Lower leg skin (tissue), 4 donors: ENCODE results near the gene TRAP1. TPM values are rescaled to one million over a fixed set of nuclear protein-coding genes. Genes with fewer than 3 reads are reported as not detected.
A peak's percentile ranks its signal among the peaks of the same experiment; 100 is the strongest.

ENCODE experiments used
- DNase-seq, 2 donors: peaks; one replicate each; pipeline ENCODE4 v3.0.0-alpha.2; 2019; ENCODE audit warnings: low spot score in 2 of 2
- H3K4me3 ChIP-seq: fragments of 200-600 bp; sonication (generic); 2 replicates; pipeline ENCODE4 v1.5.1; 2017; ENCODE audit warnings: mild to moderate bottlenecking, low read depth; ENCODE audit not compliant: poor library complexity, severe bottlenecking
- CTCF ChIP-seq, 3 donors: fragments of 450-650 bp; IDR thresholded peaks; one replicate each; pipeline ENCODE4 v1.5.1; 2016; ENCODE audit warnings: antibody characterized with exemption in 3 of 3, mild to moderate bottlenecking in 3 of 3, moderate library complexity in 2 of 3
- POLR2A ChIP-seq, 2 donors: fragments of 450-650 bp; IDR thresholded peaks; one replicate each; pipeline ENCODE4 v1.6.1; 2016 to 2017; ENCODE audit warnings: antibody characterized with exemption in 2 of 2, mild to moderate bottlenecking in 1 of 2, moderate library complexity in 1 of 2
- WGBS, 2 donors: methylation state at CpG; one replicate each; pipeline ENCODE4 v1.1.5; 2018; 5-methylcytosine and 5-hydroxymethylcytosine counted together
- intact Hi-C: fragments of 100-400 bp; cut with DNase I; formaldehyde crosslinking; loops from one replicate; pipeline ENCODE4 v1.15.0; 2023; ENCODE audit warnings: low total_unique reads
- total RNA-seq, 4 donors: library from RNA; depleted of rRNA; stranded (reverse); fragments of >200 nt; gene quantifications; one replicate each; pipeline ENCODE4 v1.1.0, GENCODE V29; 2016

TRAP1 gene
- total RNA-seq, 4 donors from 2014 or later: 56.2 to 94.1 (median 67.4) TPM

GRCh38 chr16:3694051-3694450 is 23.3 kb downstream of the TRAP1 start:
- DNase-seq: no peak
- TF ChIP-seq CTCF (IDR thresholded peaks at IDR 0.05): no peak
- TF ChIP-seq POLR2A (IDR thresholded peaks at IDR 0.05): no peak
- intact Hi-C loops: loop anchor here (10.0 kb wide), 1 partner anchor 191 kb away; the partner anchor contains the start of gene CREBBP
- WGBS, 2 donors: 91 to 92% methylated on average over 9 of the region's 9 CpGs
- no peak overlapping the region for H3K4me3 ChIP-seq

DNA sequence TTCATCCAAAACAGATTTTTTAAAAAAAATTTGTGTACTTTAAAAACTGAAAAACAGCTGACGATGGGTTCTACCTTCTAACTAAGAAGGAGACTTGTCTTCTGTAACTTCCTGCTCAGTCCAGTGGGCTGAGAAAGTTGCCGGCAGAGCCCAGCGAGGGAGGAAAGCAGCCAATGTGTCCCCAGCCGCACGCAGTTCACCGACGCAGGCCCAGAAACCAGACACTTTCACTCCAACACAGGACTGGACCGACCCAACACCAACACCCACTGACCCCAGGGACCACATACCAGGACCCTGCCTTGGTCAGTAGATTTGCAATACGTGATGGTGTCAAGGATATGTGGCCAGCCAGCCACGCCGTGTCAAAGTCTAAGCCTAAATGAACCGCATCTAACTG is 25.6 kb downstream of the TRAP1 start:
- intact Hi-C loops: loop anchor here (10.0 kb wide), 1 partner anchor 193 kb away; the partner anchor contains the start of gene CREBBP
- no peak for DNase-seq
- H3K4me3 ChIP-seq: no peak overlapping the region
- TF ChIP-seq POLR2A (IDR thresholded peaks at IDR 0.05) (no peak), CTCF (IDR thresholded peaks at IDR 0.05) (no peak)
- 65 to 75% methylated on average over 12 of the region's 12 CpGs for WGBS, 2 donors

GRCh38 chr16:3690980-3691720 is 26.2 kb downstream of the TRAP1 start:
- 56 to 60% methylated on average over 19 of the region's 19 CpGs for WGBS, 2 donors
- no peak overlapping the region for H3K4me3 ChIP-seq
- TF ChIP-seq CTCF (IDR thresholded peaks at IDR 0.05) (no peak), POLR2A (IDR thresholded peaks at IDR 0.05) (no peak)
- peak; percentile 71 to 90 for DNase-seq
- intact Hi-C loops: loop anchor here (10.0 kb wide), 1 partner anchor 194 kb away; the partner anchor contains the start of gene CREBBP

DNA sequence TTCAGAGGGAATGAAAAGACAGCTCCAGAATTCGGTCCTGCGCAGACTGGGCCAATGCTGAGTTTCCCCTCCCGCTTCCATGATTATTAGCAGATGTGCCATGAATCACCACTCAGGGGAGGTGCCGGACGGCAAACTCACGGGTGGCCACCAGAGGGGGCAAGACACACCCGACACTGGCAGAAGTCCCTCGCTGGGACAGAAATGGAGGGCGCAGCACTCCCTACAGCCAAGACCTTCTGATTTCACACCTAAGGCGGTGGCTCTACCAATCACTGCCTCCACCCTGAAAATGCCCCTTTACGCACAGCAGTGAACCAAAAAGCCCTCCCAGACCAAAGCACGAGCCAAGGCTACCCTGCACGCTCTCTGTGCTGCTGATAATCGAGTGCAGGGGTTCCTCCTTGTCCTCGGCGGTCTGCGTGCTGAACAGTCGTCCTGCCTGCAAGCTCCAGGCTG is 26.8 kb downstream of the TRAP1 start:
- peak; percentile 89 to 98 for DNase-seq
- WGBS, 2 donors: 3 to 9% methylated on average over 17 to 18 of the region's 18 CpGs
- intact Hi-C loops: loop anchor here (10.0 kb wide), 1 partner anchor 194 kb away; the partner anchor contains the start of gene CREBBP
- no peak overlapping the region for H3K4me3 ChIP-seq
- TF ChIP-seq POLR2A (IDR thresholded peaks at IDR 0.05) (no peak), CTCF (IDR thresholded peaks at IDR 0.05) (peak in 1 of 3 donors; percentile 83)

DNA sequence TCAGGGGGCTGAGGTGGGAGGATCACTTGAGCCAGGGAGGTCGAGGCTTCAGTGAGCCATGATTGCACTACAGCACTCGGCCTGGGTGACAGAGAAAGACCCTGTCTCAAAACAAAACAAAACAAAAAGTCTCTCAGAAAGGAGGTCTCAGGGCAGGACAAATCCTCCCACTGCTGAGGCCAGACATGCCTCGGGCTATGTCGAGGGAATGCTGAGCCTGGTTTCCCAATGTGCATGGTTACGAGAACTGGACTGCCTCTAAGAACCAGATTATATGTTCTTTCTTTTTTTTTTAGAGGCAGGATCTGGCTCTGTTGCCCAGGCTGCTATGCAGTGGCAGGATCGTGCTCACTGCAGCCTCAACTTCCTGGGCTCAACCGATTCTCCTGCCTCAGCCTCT is 27.6 kb downstream of the TRAP1 start:
- 66 to 83% methylated on average over 7 of the region's 7 CpGs for WGBS, 2 donors
- intact Hi-C loops: loop anchor here (10.0 kb wide), 1 partner anchor 195 kb away; the partner anchor contains the start of gene CREBBP
- H3K4me3 ChIP-seq: no peak overlapping the region
- DNase-seq: no peak
- TF ChIP-seq CTCF (IDR thresholded peaks at IDR 0.05) (no peak), POLR2A (IDR thresholded peaks at IDR 0.05) (no peak)
